ENCODE measurements around the gene PPP2R2C.

GRCh38 chr4:6390356-6390755, 82.1 kb downstream of the PPP2R2C start:
- no peak for TF ChIP-seq CTCF (IDR thresholded peaks at IDR 0.05 in 8 of 11, conservative IDR thresholded peaks at IDR 0.05 in 3 of 11)
- no peak for TF ChIP-seq POLR2A (IDR thresholded peaks at IDR 0.05)
- TF ChIP-seq POLR2AphosphoS5 (IDR thresholded peaks at IDR 0.05) = no peak
